GM18868 (cell line): ENCODE data around the gene LNPEP.

ENCODE experiments used
- ATAC-seq: cut with Tn5 transposase; IDR thresholded peaks from one replicate; pipeline ENCODE4 v1.9.1; 2021; ENCODE audit warnings: mild to moderate bottlenecking, moderate library complexity; ENCODE audit not compliant: unreplicated experiment

LNPEP gene

DNA sequence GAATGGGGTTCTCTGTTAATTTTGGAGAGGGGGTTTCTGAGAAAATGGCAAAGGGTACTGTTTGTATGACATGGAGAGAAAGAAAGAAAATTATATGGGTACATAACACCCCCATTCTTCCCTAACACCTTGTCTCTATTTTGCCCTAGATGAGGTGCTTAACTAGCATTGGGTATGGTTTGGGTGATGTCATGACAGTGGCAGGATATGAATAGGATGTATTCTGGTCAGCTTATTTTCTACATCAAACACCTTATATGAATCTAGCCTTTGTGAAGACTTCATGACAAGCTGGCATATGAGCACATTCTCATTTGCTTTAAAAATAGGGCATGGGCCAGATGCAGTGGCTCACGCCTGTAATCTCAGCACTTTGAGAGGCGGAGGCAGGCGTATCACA is 58.6 kb downstream of the LNPEP start:
- no peak for ATAC-seq

DNA sequence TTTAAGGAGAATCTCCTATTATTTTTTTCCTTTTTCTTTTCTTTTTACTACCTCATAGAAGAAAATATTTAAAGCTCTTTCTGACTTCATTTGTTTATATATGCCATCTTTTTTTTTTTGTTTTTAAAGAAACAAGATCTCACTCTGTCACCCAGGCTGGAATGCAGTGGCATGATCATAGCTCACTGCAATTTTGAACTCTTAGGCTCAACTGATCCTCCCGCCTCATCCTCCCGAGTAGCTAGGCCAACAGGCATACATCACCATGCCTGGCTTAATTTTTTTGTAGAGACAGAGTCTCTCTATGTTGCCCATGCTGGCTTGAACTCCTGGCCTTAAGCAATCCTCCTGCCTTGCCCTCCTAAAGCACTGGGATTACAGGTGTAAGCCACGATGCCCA is 59.5 kb downstream of the LNPEP start:
- no peak for ATAC-seq

DNA sequence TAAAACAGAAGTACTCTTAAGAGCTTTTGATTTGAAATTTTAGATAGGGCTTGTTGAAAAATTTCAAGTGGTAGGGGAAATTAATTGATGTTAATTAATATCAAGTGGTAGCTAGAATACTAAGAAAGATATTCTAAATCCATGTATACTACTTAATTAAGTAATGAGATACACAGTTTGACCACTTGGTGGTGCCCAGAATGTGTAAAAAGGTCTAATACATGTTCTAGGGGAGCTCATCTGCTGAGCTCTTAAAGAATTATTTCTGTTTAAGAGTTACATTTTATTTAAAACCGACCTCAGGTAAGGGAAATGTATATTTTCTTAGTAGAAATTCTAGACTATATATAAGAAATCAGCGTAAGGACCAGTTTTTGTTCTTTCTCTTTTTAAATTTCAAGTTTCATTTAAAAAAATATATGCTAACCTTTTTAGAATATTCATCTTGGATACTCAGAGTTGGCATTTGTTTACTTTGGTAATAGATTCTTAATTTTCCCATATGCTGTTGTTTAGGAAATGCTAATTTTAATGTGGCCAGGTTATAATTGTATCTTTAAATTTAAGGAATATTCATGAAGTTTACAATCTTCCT is 61.5 kb downstream of the LNPEP start:
- ATAC-seq, result peak; percentile 83

DNA sequence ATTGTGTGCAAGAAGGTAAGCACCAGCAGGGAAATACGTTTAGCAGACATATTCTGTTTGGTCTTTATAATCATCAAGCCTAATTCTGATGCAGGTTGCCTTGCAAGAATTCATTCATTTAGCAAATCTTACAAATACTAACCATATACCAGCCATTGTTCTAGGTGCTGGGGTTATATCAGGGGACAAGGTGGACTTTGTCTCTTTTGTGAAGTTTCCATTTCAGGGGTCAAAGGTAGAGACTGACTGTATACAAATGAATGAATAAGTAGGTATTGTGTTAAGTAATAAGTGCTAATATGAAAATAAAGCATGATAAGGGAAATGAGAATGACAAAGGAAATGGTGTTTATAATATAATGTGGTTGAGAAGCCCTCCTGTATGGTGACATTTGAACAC is 64.0 kb downstream of the LNPEP start:
- no peak for ATAC-seq

DNA sequence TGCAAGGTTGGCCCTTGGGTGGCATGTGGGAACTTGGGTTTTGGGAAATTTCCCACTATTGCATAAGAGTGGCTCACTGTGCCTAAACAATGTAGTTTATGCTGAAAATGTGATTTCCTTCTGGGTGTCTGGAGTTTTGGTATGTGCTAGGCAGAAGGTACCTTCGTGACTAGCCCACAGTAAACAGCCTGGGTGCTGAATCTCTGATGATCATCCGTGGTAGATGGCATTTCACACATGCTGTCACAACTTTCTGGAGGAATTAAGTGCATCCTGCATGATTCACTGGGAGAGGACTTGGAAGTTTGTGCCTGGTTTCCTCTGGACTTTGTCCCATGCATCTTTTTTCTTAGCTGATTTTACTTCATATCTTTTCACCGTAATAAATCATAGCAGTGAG is 64.5 kb downstream of the LNPEP start:
- ATAC-seq, result no peak

DNA sequence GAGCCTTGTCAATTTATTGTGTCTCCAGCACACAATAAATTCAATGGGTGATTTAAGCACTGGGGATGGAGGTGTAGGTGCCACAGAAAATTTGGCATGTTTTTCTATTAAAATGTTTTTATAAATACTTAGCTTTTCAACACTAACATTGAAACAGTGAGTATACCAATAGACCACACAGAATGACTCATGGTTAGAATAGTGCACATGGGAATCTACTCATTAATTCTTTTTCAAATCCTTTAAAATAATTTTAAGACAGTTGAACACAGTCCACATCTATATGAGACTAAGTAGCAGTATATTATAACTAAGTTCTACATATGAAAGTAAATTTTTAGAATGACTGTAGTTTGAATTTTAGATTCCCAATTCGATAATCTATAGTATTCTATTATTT is 67.1 kb downstream of the LNPEP start:
- ATAC-seq, result no peak

DNA sequence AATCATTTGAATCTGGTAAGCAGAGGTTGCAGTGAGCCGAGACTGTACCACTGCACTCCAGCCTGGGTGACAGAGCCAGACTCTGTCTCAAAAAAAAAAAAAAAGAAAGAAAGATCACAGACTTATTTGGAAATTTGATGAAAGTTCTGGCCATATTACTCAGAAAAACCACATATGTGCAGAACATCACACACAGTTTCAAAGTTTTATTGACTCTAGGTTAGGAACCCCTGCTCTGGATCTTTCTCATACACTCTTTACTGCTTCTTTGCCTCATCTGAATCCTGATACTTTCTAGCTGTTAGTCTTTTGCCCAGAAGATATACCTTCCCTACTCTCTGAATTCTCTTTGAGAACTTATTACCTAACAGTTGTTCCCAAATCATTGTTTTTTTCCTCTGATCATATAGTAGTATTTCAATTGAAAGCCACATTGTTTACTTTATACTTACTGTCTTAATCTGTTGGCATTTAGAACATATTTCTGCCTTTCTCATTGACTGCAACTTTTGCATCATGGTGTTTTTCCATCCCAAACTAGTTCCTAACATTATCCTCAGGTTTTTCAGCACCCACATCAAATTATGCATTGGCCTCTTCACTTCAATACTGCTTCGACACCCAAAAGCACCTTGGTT is 68.7 kb downstream of the LNPEP start:
- ATAC-seq, result no peak

DNA sequence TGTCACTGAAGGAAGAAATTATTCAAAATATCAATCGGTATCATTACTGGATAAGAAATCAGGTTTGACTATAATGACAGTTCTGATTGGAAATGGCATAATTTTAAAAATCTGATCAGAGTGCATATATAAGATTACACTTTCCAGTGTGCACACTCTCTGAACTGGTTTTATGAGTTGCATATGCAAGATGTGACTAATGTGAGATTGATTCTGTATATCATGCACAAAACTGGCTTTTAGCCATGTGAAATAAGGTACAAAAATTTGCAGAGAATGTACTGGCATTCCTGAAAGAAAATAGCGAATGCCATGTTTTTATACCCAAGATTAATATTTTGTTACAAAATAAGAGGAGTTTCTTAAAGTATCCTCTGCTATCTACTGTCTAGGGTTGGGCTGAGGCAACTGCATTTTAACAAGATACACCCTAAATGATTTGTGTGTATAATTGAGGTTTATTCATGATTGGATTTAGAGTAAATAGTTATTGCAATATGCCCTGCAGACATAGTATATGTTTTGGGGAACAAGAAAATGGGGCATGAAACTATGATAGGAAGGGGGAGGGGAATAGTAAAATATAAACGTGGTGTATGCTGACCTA is 70.7 kb downstream of the LNPEP start:
- ATAC-seq, result no peak

DNA sequence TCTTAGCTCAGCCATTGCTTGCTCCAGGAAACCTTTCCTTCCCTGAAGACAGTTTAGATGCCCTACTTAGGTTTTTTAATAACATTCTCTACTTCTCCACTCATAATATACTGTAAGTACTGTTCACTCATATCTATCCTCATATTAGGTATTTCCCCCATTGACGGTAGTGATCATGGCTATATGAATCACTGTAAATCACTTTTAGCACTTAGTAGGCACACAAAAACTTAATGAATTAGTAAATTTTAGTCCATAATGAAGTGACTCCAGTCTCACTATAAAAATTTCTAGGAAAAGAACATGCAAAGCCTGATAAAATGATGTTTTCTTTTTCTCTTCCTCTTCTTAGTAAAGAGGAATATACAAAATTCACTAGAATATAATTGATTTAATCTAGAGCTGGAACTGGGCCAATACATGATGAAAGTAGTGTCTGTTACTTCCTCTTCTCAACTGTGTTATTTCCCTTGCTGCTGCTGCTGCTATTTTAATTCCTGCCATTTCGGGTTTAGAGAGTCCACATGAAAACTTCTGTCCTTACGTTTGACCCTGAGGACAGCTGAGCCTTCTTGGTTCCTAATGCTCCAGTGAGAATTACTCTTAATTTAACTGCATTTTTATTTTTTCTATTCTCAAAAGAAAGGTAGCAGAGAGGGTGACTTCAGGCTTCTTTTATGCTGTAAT is 73.5 kb downstream of the LNPEP start:
- ATAC-seq, result peak; percentile 78

DNA sequence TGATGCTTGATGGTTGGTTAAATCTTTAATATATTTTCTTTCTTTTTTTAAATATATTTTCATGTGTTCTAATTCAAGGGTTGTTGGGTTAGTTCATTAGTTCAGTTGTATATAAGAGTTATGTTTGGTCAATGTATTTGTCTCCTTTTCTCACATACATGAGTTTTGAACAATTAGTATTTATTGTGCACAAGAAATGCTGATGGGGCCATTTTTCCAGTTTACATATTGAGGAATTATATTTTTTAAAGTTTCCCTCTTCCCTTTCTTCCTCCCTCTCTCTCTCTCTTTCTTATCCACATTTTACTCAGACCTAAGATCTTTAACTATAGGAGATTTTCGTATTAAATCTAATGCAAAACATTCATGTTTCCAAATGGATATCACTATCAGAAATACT is 74.0 kb downstream of the LNPEP start:
- no peak for ATAC-seq

DNA sequence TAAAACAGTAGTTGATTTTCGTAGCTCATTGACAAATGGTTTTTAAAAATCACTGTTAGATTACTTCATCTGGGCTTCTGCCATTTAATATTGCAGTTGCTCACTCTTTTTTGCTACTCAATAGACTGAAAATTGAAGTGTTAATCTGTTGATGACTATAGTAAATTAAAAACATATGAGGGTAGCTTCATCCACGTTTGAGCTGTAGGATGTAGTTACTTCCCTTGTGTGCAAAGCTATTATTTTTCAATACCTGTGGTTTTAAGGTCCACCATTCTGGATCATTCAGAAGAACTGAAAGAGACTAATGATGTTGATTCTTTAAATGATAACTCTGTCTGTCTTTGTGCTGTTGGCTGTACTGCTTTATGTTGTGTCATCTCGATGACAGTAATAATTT is 74.7 kb downstream of the LNPEP start:
- ATAC-seq, result no peak

DNA sequence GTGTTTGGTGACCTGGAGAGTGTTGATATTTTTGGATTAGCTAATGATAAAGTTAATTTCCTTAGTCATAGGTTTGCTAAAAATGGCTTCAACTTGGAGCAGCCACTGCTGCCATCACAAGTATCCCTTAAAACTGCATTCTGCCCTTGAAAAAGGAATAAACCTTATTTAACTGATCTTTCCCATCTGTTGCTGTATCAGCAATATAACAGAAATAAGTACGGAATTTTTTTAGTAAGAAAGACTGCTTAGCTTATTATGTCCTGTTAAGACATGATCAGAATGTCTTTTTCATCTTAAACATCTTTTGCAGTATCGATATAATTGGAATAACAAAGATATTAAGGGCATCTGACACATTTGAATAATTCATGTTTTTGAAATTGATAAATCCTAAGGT is 75.7 kb downstream of the LNPEP start:
- ATAC-seq, result no peak

DNA sequence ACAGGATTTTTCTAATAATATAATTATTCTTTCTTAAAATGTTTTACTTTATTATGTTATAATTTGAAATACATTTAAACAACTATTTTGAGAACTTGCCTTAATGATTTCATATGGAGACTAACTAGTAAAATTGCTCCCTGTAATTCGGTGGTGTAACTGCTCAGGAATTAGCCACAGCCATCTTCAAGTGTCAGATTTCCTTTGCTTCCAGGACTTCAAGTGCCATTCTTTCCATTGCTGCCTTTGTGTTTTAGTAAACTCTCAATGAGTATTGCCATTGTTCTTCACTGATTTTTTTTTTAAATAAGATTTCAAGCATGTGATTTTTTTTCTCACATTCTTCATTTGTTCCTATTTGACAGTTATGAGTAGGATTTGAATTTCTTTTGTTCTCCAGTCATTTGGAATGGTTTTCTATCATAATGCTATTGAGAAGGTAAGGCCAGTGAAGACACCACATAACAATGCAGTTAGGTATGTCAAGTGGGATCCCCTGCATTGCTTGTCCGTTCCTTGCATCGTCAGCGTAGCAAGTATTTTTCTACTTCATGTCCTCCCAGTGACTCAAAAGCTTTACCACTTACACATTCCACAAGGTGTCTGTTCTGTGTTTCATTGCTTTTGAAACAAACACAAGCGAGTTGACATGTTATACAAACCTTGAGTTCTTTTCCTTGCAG is 83.7 kb downstream of the LNPEP start:
- no peak for ATAC-seq

DNA sequence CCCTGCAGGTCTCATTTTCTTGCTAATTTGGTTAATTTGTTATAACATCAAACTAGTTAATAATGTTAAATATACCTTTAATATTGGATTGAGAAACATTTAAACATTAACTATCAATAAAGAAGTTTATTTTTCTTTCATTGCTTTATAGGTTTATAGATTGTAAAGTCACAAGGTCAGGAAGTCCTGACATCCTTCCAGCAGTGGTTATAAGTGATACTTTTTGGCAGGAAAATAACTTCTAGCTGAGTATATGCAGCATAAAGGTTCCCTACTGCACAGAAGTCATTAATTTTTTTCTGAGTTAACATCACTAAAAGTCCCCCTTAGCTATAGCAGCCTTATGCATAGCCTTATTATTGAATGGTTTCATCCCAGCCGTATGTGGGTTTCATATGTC is 85.5 kb downstream of the LNPEP start:
- ATAC-seq, result no peak

DNA sequence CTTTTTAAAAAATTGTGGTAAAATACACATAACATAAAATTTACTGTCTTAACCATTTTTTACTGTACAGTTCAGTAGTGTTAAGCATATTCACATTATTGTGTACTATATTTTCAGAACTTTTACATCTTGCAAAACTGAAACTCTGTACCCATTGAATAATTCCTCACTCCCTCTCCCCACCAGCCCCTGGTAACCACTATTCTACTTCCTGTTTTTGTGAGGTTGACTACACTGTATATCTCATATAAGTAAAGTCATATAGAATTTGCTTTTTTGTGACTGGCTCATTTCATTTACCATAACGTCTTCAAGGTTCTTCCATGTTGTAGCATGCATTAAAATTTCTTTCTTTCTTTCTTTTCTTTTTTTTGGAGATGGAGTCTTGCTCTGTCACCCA is 87.0 kb downstream of the LNPEP start:
- peak; percentile 82 for ATAC-seq

DNA sequence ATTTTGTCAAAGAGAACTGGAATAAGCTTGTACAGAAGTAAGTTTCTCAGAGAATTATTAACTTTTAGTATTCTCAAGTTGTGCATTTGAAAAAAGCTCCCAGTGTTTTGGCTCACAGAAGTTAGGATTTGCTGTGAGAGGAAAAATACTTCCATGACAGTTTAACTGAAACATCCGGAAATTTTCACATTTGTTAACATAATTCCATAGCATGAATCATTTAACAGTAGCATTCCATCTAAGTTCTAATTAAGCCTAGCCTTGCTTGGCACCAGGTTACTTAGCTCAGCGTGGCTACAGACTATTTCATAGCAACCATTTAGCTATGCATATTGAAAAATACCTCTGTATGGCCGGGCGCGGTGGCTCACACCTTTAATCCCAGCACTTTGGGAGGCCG is 90.8 kb downstream of the LNPEP start:
- ATAC-seq, result no peak

DNA sequence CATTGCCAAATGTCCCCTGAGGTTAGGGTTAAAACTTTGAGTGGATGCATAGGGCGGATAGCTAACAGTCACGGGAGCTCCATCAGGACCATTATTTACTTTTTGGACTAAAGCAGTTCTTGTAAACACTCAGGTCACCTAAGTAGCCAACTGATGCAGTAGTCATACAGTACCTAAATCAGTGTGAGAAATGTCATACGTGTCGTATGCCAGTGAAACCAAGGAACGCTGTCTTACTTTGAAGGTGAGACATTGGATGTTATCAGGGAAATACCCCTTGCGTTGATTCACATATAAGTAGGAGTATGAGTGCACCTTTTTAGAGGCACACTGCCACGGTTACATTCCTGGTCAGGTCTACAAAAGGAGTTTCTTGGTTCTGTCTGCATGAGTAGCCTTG is 101.9 kb downstream of the LNPEP start:
- no peak for ATAC-seq

DNA sequence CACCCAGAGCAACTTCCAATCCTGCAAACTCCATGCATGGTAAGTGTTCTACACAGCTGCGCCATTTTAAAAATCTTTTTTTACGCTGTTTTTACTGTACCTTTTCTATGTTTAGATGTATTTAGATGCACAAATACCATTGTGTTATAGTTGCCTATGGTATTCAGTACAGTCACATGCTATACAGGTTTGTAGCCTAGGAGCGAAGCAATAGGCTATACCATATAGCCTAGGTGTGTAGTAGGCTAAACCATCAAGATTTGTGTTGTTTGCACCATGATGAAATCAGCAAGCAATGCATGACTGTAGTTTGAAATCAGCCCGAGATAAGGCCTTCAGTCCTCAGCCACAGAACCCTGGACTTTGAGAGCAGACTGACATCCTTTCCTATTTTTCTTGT is 105.4 kb downstream of the LNPEP start:
- ATAC-seq, result no peak

DNA sequence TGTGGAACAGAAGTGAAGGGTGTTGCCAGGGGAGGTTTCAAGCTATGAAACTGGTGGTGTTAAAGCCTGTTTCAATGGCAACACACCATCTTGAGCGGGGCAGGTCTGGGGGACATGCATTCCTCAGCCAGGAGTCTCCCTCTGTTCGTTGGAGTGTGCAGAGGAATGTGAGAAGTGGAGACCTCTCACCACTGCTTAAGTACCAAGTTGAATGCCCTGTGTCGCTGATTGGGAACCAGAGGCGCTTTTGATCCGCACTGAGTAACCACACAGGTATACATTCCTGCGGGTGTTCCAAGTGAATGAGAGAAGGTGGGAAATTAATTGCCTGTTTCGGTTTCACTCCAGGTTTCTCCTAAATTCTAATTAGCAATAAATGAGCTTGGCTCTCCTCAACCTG is 107.1 kb downstream of the LNPEP start:
- ATAC-seq, result no peak

DNA sequence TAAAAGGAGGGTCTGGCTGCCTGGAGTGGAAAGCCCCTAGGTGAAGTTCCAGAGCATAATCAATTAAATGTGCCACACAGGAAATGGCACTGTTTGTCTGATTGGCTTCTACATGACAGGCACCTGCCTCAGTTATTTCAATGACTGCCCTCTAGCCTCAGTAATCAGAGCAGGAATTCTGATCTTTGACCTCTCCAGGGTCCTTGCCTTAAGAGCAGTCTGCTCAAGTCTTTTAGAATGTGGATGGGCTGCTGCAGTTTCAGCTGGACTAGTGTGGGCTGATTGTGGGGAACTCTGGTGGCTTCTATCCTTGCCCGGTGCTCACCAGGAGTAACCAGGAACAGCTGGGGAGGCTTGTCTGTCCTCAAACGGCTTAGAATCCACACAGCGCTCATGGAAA is 107.6 kb downstream of the LNPEP start:
- ATAC-seq, result no peak

DNA sequence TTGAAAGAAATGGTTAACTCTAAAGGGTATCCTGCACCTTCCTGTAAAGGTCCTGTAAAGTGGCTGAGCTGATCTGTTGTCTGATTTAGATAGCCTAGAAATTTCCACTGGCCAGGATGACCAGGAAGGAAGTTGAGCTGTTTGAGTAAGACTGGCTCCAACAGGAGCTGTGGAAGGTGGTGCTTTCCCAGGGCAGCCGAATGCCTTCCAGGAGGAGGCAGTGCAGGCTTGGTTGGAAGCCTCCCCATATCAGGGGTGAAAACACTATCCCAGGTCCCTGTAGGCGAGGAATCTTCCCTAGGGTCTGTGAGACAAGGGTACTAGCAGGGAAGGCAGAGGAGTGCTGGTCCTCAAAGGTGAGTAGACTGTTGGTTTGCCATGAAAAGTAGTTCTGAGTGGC is 108.2 kb downstream of the LNPEP start:
- no peak for ATAC-seq
